Measurements from ENCODE around the gene YDJC. TPM values are rescaled to one million over a fixed set of nuclear protein-coding genes. Genes with fewer than 3 reads are reported as not detected.
"Not testable (repeated sequence)": the region's sequence is repeated elsewhere in the genome, so short reads cannot be mapped to it uniquely, and the experiment has no call there.

YDJC gene
- total RNA-seq, 2 experiments from 2014 or later: 50.3 to 53.2 TPM

DNA sequence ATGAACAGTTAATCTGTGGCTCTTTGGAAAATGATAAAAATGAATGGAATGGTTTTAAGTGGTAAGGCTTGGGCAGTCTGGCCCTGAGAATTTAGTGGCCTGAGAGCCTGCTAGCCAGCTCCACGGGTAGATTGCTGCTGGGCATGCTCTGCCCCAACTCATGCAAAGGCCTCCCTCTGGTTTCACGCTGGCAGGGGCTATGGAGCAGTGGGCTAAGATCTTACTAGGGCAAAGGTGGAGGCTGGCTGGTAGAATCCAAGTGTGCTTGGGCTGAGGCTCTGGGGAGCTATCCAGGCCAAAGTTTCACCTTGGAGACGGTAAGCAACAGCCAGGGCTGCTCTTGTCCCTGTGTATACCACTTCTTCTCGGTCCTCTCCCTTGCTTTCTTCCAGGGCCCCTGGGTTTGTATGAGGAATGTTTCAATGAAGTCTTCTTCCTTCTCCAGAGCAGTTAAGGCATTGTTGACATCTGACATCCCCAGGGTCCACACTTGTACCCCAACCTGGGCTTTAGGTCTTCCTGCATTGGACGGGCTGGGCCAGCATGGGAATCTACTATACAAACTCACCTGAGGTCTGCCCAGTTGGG is 34.9 kb downstream of the YDJC start:
- Mint-ChIP-seq H3K27me3 (ENCODE audit: low read depth) (no peaks in the 10 kb centered on the region), H3K4me1 (ENCODE audit: low read depth) (peaks cover 43% of the 10 kb centered on the region), H3K36me3 (ENCODE audit: low read depth) (peaks cover 37% of the 10 kb centered on the region), H3K4me3 (no peak overlapping the region), H3K27ac (no peak overlapping the region), H3K9me3 (no peaks in the 10 kb centered on the region)
- intact Hi-C loops (cut with micrococcal nuclease): loop anchor here (10.0 kb wide), 1 partner anchor 60 kb away; no protein-coding TSS in a partner anchor
- CTCF ChIA-PET: no interaction called here
- no peak for DNase-seq

DNA sequence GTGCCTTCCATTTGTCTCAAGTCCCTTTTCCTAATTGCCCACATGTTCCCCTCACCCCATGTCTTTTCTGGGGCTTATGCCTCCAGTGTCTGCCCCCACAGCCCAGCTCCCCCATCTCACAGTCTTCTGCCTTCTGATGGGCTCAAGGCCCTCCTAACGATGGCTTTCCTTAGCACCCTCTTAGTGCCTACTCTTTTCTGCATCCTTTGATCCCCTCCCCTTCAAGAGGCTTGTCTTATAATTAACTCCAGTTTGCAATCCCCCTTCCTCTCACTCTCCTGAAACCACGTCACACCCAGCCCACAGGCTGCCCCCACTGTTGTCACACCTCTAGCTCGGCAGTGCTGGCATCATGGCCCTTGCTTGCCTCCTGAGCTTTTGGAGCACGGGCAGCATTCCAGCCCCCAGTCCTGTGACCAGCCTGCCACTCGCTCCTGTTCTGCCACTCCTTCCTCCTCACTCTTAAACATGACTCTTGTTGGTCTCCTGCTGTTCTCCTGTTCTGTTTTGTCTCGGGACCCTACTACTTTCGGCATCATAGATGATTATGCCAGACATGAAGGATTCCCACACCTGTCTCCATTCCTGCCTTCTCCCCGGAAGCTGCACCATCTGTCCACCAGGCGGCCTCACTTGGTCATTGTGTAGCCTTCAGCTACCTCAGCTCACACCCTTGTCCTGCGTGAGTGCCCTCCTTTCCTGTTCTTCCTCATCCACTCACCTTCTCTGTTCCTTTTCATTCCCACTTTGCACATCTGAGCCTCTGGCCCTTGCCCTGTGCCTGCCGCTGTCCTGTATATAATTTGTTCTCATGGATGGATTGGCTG is 36.2 kb downstream of the YDJC start:
- no peak for DNase-seq
- CTCF ChIA-PET: interaction anchor here (0.9 to 1.5 kb wide), 2 partner anchors 36 to 49 kb away, joined by 3 to 5 read pairs; partner anchors contain the start of gene SDF2L1
- Mint-ChIP-seq H3K36me3 (ENCODE audit: low read depth) (peaks cover 37% of the 10 kb centered on the region), H3K4me3 (no peak overlapping the region), H3K27me3 (ENCODE audit: low read depth) (no peaks in the 10 kb centered on the region), H3K4me1 (ENCODE audit: low read depth) (peaks cover 47% of the 10 kb centered on the region), H3K27ac (peak overlapping the region; percentile 15), H3K9me3 (no peaks in the 10 kb centered on the region)
- intact Hi-C loops (cut with micrococcal nuclease): loop anchor here (10.0 kb wide), 1 partner anchor 61 kb away; no protein-coding TSS in a partner anchor

- CTCF ChIA-PET: interaction anchor here (0.6 to 1.5 kb wide), 4 partner anchors 24 to 50 kb away, joined by 3 to 5 read pairs (median 3); partner anchors contain the start of gene SDF2L1
- Mint-ChIP-seq H3K4me3 (no peak overlapping the region), H3K4me1 (ENCODE audit: low read depth) (peaks cover 53% of the 10 kb centered on the region), H3K9me3 (no peaks in the 10 kb centered on the region), H3K27ac (no peak overlapping the region), H3K36me3 (ENCODE audit: low read depth) (peaks cover 37% of the 10 kb centered on the region), H3K27me3 (ENCODE audit: low read depth) (no peaks in the 10 kb centered on the region)
- no peak for DNase-seq
- intact Hi-C loops (cut with micrococcal nuclease): loop anchor here (10.0 kb wide), 1 partner anchor 62 kb away; no protein-coding TSS in a partner anchor
Measured at GRCh38 chr22:21592422-21592821, 37.4 kb downstream of the YDJC start.

DNA sequence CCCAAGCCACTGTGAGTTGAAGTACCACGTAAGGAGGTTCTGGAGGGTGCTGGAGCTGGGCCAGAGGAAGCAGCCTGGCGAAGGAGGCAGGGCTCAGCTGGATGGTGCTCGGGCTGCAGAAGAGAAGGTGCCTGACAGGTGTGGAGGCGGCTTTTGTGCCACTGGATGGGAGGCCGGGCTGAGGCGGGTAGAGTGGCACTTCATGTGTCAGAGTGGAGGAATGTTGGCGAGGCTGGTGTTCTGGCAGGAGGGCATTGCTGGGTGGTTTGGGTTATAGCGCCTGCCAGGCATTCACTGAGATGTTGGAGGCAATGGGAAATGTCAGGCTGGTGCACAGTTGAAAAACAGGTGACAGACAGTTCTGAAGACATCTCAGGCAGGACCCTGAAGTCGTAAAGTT is 38.1 kb downstream of the YDJC start:
- Mint-ChIP-seq H3K27me3 (ENCODE audit: low read depth) (no peaks in the 10 kb centered on the region), H3K27ac (peak overlapping the region; percentile 48), H3K9me3 (no peaks in the 10 kb centered on the region), H3K4me1 (ENCODE audit: low read depth) (peaks cover 59% of the 10 kb centered on the region), H3K36me3 (ENCODE audit: low read depth) (peaks cover 36% of the 10 kb centered on the region), H3K4me3 (no peak overlapping the region)
- no peak for DNase-seq
- intact Hi-C loops (cut with micrococcal nuclease): loop anchor here (10.0 kb wide), 1 partner anchor 63 kb away; no protein-coding TSS in a partner anchor
- CTCF ChIA-PET: no interaction called here

DNA sequence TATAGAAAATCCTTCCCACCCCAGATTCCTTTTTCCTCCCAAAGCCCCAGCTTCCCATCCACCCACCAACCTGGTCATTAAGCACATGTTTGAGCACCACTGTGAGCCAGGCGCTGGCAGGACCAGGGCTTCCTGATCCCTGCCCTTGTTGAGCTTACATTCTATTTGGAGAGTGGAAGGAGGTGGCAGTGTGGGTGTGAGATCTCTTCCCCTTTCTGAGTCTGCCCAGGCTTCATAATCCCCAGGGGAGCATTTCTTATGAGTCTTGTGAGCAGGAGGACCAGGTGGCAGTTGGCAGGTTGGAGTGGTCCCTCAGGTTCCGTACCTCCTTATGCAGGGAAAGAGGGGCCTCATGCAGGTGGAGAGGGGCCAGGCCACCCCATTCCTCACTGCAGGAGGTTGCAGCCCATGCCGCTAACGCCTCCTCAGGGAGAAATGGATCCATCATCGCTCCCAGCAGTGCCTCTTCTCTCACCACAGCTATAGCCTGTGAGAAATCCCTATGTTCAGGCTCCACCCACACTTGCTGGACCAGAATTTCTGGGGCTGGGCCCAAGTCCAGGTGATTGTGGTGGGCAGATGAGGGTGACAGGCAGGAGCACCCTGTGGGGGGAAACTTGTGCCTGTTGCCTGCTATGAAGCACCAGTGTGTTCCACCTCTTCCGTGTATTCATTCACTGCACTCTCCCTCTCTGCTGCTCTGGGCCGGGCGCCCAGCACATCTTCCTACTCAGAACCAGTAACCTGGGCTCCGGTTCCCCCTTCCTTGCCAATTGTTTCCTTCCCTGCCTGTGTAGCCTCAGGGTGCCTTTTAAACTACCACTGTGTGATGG is 38.8 kb downstream of the YDJC start:
- Mint-ChIP-seq H3K9me3 (no peaks in the 10 kb centered on the region), H3K4me1 (ENCODE audit: low read depth) (peaks cover 60% of the 10 kb centered on the region), H3K27me3 (ENCODE audit: low read depth) (no peaks in the 10 kb centered on the region), H3K27ac (peak overlapping the region; percentile 48), H3K4me3 (no peak overlapping the region), H3K36me3 (ENCODE audit: low read depth) (peaks cover 32% of the 10 kb centered on the region)
- CTCF ChIA-PET: no interaction called here
- no peak for DNase-seq
- intact Hi-C loops (cut with micrococcal nuclease): loop anchor here (10.0 kb wide), 1 partner anchor 64 kb away; no protein-coding TSS in a partner anchor

DNA sequence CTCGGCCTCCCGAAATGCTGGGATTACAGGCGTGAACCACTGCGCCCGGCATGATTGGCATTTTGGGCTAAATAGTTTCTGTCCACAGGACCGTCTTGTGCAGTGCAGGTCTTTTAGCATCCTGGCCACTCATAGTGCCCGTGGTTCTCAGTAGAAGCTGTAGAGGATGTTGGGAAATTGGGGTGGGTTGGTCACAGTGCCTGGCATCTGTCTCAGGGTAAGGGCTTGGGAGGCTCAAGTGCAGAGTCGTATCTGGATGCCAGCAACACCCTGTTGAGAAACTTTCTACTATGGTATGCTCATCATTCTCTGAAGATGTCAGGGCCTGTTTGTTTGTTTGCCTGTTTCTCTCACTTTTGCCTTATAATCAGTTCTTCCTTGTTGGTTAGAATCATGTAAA is 40.4 kb downstream of the YDJC start:
- H3K27me3 Mint-ChIP-seq (ENCODE audit: low read depth): no peaks in the 10 kb centered on the region
- peaks cover 17% of the 10 kb centered on the region for H3K36me3 Mint-ChIP-seq (ENCODE audit: low read depth)
- peak overlapping the region; percentile 56 for H3K27ac Mint-ChIP-seq
- DNase-seq: no peak
- H3K4me1 Mint-ChIP-seq (ENCODE audit: low read depth): peaks cover 68% of the 10 kb centered on the region
- CTCF ChIA-PET: no interaction called here
- no peaks in the 10 kb centered on the region for H3K9me3 Mint-ChIP-seq
- intact Hi-C loops (cut with micrococcal nuclease): no loop called here
- H3K4me3 Mint-ChIP-seq: no peak overlapping the region

- H3K9me3 Mint-ChIP-seq: no peaks in the 10 kb centered on the region
- no peak overlapping the region for H3K4me3 Mint-ChIP-seq
- H3K27ac Mint-ChIP-seq: peak overlapping the region; percentile 72
- intact Hi-C loops (cut with micrococcal nuclease): loop anchor here (1.0 kb wide), 1 partner anchor 17 kb away; no protein-coding TSS in a partner anchor
- H3K36me3 Mint-ChIP-seq (ENCODE audit: low read depth): peaks cover 5% of the 10 kb centered on the region
- peak; percentile 79 for DNase-seq
- no peaks in the 10 kb centered on the region for H3K27me3 Mint-ChIP-seq (ENCODE audit: low read depth)
- CTCF ChIA-PET: interaction anchor here (0.8 to 1.4 kb wide), 5 partner anchors 19 to 59 kb away, joined by 3 to 7 read pairs (median 5); partner anchors contain the start of genes SDF2L1 and YDJC
- peaks cover 62% of the 10 kb centered on the region for H3K4me1 Mint-ChIP-seq (ENCODE audit: low read depth)
Measured at GRCh38 chr22:21587803-21588611, 41.8 kb downstream of the YDJC start.

DNA sequence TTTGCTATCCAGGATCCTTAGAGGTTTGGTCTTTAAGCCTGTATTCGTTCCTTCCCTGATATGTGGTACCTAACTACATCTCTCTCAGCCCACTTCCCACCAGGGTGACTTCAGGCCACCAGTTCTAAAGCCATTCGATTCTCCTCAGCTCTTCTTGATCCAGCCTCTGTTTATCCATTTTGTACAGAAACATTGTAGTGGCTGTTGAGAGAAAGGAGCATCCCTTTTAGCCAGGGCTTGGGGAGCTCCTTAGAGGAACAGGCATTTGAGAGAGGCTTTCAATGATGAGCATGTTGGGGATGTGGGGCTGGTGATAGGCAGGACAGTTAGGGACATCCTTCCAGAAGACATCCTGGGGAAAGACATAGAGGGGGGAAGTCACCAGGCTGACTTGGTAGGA is 44.4 kb downstream of the YDJC start:
- CTCF ChIA-PET: no interaction called here
- no peak for DNase-seq
- H3K4me3 Mint-ChIP-seq: no peak overlapping the region
- no peaks in the 10 kb centered on the region for H3K27me3 Mint-ChIP-seq (ENCODE audit: low read depth)
- H3K9me3 Mint-ChIP-seq: no peaks in the 10 kb centered on the region
- peaks cover 3% of the 10 kb centered on the region for H3K36me3 Mint-ChIP-seq (ENCODE audit: low read depth)
- intact Hi-C loops (cut with micrococcal nuclease): no loop called here
- H3K27ac Mint-ChIP-seq: no peak overlapping the region
- peaks cover 61% of the 10 kb centered on the region for H3K4me1 Mint-ChIP-seq (ENCODE audit: low read depth)

DNA sequence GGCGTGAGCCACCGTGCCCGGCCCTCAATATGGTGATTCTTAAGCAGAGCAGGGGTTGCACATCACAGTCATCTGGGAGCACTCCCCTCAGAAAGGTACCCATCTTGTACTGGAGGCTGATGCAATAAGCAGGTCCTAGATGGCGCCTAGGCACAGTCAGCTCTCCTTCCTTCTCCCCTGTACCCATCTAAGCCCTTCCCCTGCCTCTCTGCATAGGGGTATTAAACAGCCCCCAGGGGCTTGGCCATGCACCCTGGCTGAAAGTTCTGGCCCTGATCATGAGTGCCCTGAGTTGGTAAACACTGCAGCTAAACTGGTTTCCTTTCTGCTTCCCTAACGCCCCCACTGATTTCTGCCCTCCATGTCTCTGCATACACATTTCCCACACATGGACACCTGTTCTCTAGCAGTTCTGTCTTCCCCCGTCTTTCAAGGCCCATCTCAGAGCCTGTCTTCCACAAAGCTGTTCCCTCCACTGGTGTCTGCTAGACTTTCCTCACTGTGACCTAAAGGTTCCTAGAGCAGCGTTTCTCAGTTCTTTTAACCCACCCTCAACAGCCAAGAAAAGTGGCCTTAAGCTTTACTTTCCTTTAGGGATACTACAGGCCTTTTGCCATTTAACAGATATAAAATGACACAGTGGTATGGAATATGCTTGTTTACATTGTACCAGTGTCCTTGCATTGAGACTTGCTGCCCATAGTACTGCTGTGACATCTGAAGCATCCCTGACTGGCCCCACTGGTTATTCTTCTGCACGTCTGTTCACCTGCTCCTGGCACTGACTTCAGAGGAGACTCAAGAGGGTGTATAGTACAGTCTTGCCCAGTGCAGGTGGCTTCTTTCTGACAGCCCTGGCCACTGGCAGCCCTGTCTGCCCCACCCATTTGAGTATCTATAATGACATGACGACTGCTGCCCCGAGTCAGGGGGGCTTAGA is 46.8 kb downstream of the YDJC start:
- Mint-ChIP-seq H3K36me3 (ENCODE audit: low read depth) (peaks cover 3% of the 10 kb centered on the region), H3K4me1 (ENCODE audit: low read depth) (peaks cover 62% of the 10 kb centered on the region), H3K27me3 (ENCODE audit: low read depth) (no peaks in the 10 kb centered on the region), H3K4me3 (no peak overlapping the region), H3K27ac (peak overlapping the region; percentile 59), H3K9me3 (no peaks in the 10 kb centered on the region)
- no peak for DNase-seq
- intact Hi-C loops (cut with micrococcal nuclease): no loop called here
- CTCF ChIA-PET: interaction anchor here (0.7 to 0.9 kb wide), 2 partner anchors 46 to 254 kb away, joined by 3 read pairs; no protein-coding TSS in a partner anchor

DNA sequence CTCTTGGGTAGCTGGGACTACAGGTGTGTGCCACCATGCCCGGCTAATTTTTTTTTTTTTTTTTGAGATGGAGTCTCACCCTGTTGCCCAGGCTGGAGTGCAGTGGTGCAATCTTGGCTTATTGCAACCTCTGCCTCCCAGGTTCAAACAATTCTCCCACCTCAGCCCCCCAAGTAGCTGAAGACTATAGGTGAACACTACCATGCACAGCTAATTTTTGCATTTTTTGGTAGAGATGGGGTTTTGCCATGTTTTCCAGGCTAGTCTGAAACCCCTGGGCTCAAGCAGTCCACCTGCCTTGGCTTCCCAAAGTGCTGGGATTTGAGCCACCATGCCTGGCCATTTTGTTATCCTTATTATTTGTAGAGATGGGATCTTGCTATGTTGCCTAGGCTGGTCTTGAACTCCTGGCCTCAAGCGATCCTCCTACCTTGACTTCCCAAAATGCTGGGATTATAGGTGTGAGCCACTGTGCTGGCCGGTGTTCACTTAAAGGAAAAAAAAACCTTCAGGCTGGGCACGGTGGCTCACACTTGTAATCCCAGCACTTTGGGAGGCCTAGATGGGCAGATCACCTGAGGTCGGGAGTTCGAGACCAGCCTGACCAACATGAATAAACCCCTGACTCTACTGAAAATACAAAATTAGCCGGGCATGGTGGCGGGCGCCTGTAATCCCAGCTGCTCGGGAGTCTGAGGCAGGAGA is 48.7 kb downstream of the YDJC start:
- H3K9me3 Mint-ChIP-seq; H3K4me3 Mint-ChIP-seq; H3K36me3 Mint-ChIP-seq (ENCODE audit: low read depth); H3K27me3 Mint-ChIP-seq (ENCODE audit: low read depth); H3K27ac Mint-ChIP-seq; intact Hi-C loops (cut with micrococcal nuclease); DNase-seq; CTCF ChIA-PET: not testable (repeated sequence)
- H3K4me1 Mint-ChIP-seq (ENCODE audit: low read depth): peaks cover 56% of the 10 kb centered on the region
